Esophagus muscularis mucosa (tissue), 3 donors: ENCODE data around the gene SORCS2.

Source experiments
- POLR2A ChIP-seq: fragments of 450-650 bp; IDR thresholded peaks from one replicate; pipeline ENCODE4 v1.6.1; 2017; ENCODE audit warnings: antibody characterized with exemption, moderate library complexity, mild to moderate bottlenecking, low read depth
- TF ChIP-seq, protein P1 (sequence below), 3 experiments: fragments of 200-600 bp in 2 of 3; fragments of 450-650 bp in 1 of 3; sonication (generic) in 2 of 3; IDR thresholded peaks; one replicate each; pipeline ENCODE4 v1.5.1; 2017 to 2019; ENCODE audit warnings: antibody characterized with exemption in 3 of 3, mild to moderate bottlenecking in 2 of 3, moderate library complexity in 1 of 3

DNA sequence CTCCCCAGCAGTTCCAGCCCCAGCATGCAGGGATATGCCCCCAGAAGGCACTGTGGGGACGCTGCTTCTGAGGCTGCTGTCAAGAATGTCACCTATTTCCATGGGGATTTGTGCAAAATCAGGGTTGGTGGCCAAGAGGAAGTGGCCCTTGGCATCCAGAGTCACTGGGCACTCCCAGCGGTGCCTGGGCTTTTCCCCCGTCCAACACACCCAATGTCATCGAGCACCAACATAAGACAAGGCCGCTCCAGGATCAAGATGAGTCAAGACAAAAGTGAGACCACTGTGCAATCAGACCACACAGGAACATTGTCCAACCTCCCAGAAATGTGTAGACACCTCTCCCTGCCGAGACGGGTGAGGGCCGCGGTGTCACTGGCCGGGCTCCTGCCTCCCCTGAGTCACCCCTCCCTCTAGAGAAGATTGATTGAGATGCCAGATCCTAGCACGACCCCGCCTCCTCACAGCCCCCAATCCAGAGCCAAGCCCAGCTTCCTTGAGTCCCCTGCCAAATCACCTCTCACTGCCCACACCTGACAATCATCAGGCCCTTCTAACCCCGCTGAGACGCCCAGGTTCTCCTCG, 553.1 kb downstream of the SORCS2 start:
- no peak for TF ChIP-seq POLR2A
- TF ChIP-seq, protein P1, sequence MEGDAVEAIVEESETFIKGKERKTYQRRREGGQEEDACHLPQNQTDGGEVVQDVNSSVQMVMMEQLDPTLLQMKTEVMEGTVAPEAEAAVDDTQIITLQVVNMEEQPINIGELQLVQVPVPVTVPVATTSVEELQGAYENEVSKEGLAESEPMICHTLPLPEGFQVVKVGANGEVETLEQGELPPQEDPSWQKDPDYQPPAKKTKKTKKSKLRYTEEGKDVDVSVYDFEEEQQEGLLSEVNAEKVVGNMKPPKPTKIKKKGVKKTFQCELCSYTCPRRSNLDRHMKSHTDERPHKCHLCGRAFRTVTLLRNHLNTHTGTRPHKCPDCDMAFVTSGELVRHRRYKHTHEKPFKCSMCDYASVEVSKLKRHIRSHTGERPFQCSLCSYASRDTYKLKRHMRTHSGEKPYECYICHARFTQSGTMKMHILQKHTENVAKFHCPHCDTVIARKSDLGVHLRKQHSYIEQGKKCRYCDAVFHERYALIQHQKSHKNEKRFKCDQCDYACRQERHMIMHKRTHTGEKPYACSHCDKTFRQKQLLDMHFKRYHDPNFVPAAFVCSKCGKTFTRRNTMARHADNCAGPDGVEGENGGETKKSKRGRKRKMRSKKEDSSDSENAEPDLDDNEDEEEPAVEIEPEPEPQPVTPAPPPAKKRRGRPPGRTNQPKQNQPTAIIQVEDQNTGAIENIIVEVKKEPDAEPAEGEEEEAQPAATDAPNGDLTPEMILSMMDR (IDR thresholded peaks at IDR 0.05), result no peak
